ENCODE results near the gene FHIP1B. TPM values are rescaled to one million over a fixed set of nuclear protein-coding genes. Genes with fewer than 3 reads are reported as not detected.

The FHIP1B gene
- total RNA-seq, 1 donor from 2014 or later: 63.0 TPM

GRCh38 chr11:6199174-6199810, 35.1 kb downstream of the FHIP1B start, which contains the start of gene OR52W1:
TSS of gene OR52W1 (plus strand) at chr11:6199224. CDS start at chr11:6199224, 0 bp downstream.
- H3K4me1 Mint-ChIP-seq (ENCODE audit: low read depth): no peaks in the 10 kb centered on the region
- H3K36me3 Mint-ChIP-seq (ENCODE audit: insufficient read depth): no peaks in the 10 kb centered on the region
- H3K27ac Mint-ChIP-seq: no peak within 1 kb of the TSS
- no peak within 1 kb of the TSS for H3K4me3 Mint-ChIP-seq (ENCODE audit: low read depth)
- no peaks in the 10 kb centered on the region for H3K9me3 Mint-ChIP-seq (ENCODE audit: low read depth)
- no peak for TF ChIP-seq CTCF (IDR thresholded peaks at IDR 0.05; ENCODE audit: unreplicated experiment)
- no peak for DNase-seq (ENCODE audit: low spot score, unreplicated experiment)
- no peaks in the 10 kb centered on the region for H3K27me3 Mint-ChIP-seq

DNA sequence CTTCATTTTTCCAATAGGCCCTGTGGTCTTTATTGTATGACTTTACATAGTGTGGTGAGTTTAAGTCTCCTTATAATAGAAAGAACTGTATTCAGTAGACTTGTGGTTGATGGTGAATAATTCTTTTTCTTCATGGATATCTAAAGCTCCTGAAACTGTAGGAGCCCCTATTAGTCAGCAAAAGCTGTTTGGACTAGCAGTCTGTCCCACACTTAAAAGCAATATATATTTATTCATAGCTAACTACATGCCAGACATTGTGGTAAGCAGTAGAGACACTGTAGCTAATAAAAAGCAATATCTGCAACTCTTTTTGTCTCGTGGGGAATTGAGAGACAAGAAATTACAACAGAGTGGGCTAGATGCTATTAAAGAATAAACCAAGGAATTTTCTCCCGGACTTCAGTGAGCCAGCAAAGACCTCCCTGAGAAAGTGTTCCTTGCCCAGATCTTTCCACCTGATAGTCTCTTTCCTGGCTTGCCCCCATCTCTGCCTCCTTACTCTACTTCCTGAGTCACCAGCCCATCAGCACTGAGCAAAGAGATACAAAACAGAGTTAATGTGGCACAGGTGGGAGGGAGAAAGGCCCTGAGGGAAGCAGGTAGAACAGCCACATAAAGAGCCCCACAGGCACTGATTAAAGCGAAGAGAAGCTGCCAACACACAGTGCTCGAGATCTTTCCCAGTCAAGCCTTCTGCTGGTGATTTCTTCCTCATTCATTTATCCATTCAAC, 36.8 kb downstream of the FHIP1B start:
- H3K4me1 Mint-ChIP-seq (ENCODE audit: low read depth): no peaks in the 10 kb centered on the region
- no peaks in the 10 kb centered on the region for H3K27me3 Mint-ChIP-seq
- no peak overlapping the region for H3K4me3 Mint-ChIP-seq (ENCODE audit: low read depth)
- DNase-seq (ENCODE audit: low spot score, unreplicated experiment): no peak
- no peaks in the 10 kb centered on the region for H3K36me3 Mint-ChIP-seq (ENCODE audit: insufficient read depth)
- no peaks in the 10 kb centered on the region for H3K9me3 Mint-ChIP-seq (ENCODE audit: low read depth)
- no peak overlapping the region for H3K27ac Mint-ChIP-seq
- TF ChIP-seq CTCF (IDR thresholded peaks at IDR 0.05; ENCODE audit: unreplicated experiment): no peak

GRCh38 chr11:6196396-6196795, 38.0 kb downstream of the FHIP1B start:
- H3K36me3 Mint-ChIP-seq (ENCODE audit: insufficient read depth): no peaks in the 10 kb centered on the region
- H3K4me1 Mint-ChIP-seq (ENCODE audit: low read depth): no peaks in the 10 kb centered on the region
- no peaks in the 10 kb centered on the region for H3K27me3 Mint-ChIP-seq
- H3K27ac Mint-ChIP-seq: no peak overlapping the region
- no peak for DNase-seq (ENCODE audit: low spot score, unreplicated experiment)
- TF ChIP-seq CTCF (IDR thresholded peaks at IDR 0.05; ENCODE audit: unreplicated experiment): no peak
- no peak overlapping the region for H3K4me3 Mint-ChIP-seq (ENCODE audit: low read depth)
- H3K9me3 Mint-ChIP-seq (ENCODE audit: low read depth): no peaks in the 10 kb centered on the region

GRCh38 chr11:6194065-6194581, 40.3 kb downstream of the FHIP1B start:
- no peaks in the 10 kb centered on the region for H3K4me1 Mint-ChIP-seq (ENCODE audit: low read depth)
- no peak for DNase-seq (ENCODE audit: low spot score, unreplicated experiment)
- H3K9me3 Mint-ChIP-seq (ENCODE audit: low read depth): no peaks in the 10 kb centered on the region
- H3K36me3 Mint-ChIP-seq (ENCODE audit: insufficient read depth): no peaks in the 10 kb centered on the region
- H3K27ac Mint-ChIP-seq: no peak overlapping the region
- no peak overlapping the region for H3K4me3 Mint-ChIP-seq (ENCODE audit: low read depth)
- no peak for TF ChIP-seq CTCF (IDR thresholded peaks at IDR 0.05; ENCODE audit: unreplicated experiment)
- H3K27me3 Mint-ChIP-seq: no peaks in the 10 kb centered on the region

DNA sequence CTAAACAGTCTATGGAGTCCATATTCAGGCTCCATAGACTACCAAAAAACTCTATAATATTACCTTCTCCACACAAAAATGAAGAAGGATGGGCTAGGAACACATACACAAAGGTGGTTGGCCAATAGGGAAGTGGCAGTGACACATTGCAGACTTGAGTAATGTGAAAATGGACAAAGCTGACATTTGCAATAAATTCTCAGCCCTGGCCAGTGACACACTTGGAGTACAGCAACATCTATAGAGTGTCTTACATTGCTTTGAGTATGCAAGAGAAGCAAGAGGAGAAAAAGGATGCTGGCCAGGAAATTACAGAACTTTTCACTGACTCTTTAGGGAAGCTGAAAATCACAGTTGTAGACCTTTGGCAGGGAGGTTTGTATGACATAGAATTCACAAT, 42.7 kb downstream of the FHIP1B start:
- DNase-seq (ENCODE audit: low spot score, unreplicated experiment): no peak
- H3K4me3 Mint-ChIP-seq (ENCODE audit: low read depth): no peak overlapping the region
- H3K4me1 Mint-ChIP-seq (ENCODE audit: low read depth): no peaks in the 10 kb centered on the region
- H3K9me3 Mint-ChIP-seq (ENCODE audit: low read depth): no peaks in the 10 kb centered on the region
- no peak for TF ChIP-seq CTCF (IDR thresholded peaks at IDR 0.05; ENCODE audit: unreplicated experiment)
- no peaks in the 10 kb centered on the region for H3K27me3 Mint-ChIP-seq
- no peaks in the 10 kb centered on the region for H3K36me3 Mint-ChIP-seq (ENCODE audit: insufficient read depth)
- no peak overlapping the region for H3K27ac Mint-ChIP-seq

Data from progenitor cell of endocrine pancreas (in vitro differentiated cells).